Testis (tissue), 3 donors: ENCODE data around the gene RALB. TPM values are rescaled to one million over a fixed set of nuclear protein-coding genes. Genes with fewer than 3 reads are reported as not detected.

ENCODE experiments used
- DNase-seq: peaks from one replicate; pipeline ENCODE4 v3.0.0-alpha.2; 2019
- H3K27ac ChIP-seq, 2 donors: fragments of 200-600 bp; sonication (generic); one replicate each; pipeline ENCODE4 v1.5.1; 2019
- H3K27me3 ChIP-seq: fragments of 200-600 bp; sonication (generic); one replicate; pipeline ENCODE4 v1.5.1; 2019
- H3K36me3 ChIP-seq: fragments of 200-600 bp; sonication (generic); one replicate; pipeline ENCODE4 v1.5.1; 2017; ENCODE audit warnings: low read depth; ENCODE audit errors: missing control alignments
- H3K4me1 ChIP-seq: fragments of 200-600 bp; sonication (generic); one replicate; pipeline ENCODE4 v1.5.1; 2019
- H3K4me3 ChIP-seq, 2 donors: fragments of 200-600 bp; sonication (generic); one replicate each; pipeline ENCODE4 v1.5.1; 2017 to 2019
- H3K9me3 ChIP-seq: fragments of 200-600 bp; sonication (generic); one replicate; pipeline ENCODE4 v1.5.1; 2017
- POLR2A ChIP-seq: fragments of 450-650 bp; IDR thresholded peaks from one replicate; pipeline ENCODE4 v1.6.1; 2017; ENCODE audit warnings: antibody characterized with exemption, mild to moderate bottlenecking, moderate library complexity
- WGBS, 2 donors: methylation state at CpG; one replicate each; pipeline ENCODE4 v1.1.5; 2018; 5-methylcytosine and 5-hydroxymethylcytosine counted together
- intact Hi-C: fragments of 100-400 bp; cut with DNase I; formaldehyde crosslinking; loops from one replicate; pipeline ENCODE4 v1.15.1; 2023; ENCODE audit warnings: low total_unique reads
- polyA plus RNA-seq: library from polyadenylated mRNA; stranded (reverse); fragments of 350-450 nt; fragmentation: Illumina TruSeq; extraction: RNeasy Lipid Tissue Mini Kit (QIAGEN cat#74804); gene quantifications from one replicate; pipeline ENCODE4 v1.2.3, GENCODE V29; 2014; ENCODE audit warnings: low read depth, low replicate concordance; ENCODE audit not compliant: insufficient read depth
- total RNA-seq, 2 donors: library from RNA; depleted of rRNA; stranded (reverse); fragments of >200 nt; gene quantifications; one replicate each; pipeline ENCODE4 v1.2.3, GENCODE V29; 2016
- TF ChIP-seq, protein P1 (sequence below), 3 experiments: fragments of 450-650 bp in 2 of 3; fragments of 200-600 bp in 1 of 3; sonication (generic) in 1 of 3; IDR thresholded peaks; one replicate each; pipeline ENCODE4 v1.5.1; 2016 to 2019; ENCODE audit warnings: antibody characterized with exemption in 3 of 3, mild to moderate bottlenecking in 2 of 3, moderate library complexity in 1 of 3

RALB gene
- total and polyA plus RNA-seq, 3 donors from 2014 or later, result 69.9 to 91.6 (median 88.7) TPM

DNA sequence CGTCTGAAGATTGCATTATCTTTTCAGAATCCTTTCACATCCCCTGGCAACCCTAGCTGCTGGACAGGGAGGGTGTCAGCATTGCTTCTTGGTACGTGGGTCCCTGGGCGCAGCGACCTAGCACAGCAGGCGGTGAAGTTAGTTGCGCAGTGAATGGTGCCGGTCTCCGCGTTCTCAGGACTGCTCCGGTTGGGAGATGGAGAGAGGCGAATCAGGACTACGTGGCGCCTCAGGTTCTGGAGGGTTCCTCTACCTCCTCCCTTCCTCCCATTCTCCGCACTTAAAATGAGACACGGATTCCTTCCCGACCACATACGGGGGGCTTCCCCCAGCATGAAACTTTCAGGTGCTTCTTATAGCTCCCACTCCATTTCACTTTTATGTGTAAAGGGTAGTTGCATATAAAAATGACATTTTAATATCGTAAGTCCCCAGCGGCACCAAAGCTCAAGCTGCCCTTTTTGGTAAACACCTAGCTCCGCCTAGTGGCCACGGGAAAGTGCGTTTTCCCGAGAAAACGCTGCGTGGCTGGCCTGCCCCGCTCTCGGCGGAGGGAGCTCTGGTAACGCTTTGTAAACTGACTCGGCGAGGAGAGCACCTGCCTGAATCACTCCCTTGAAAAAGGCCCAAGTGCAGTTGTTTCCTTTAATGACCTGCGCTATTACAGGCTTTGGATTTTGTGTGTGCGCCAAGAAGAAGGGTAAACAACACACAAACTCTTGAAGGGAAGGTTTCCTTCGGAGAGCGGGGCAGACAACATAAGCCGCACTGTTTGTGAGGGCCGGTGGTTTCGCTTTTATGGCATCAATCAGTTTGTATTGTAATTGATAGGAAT lies 60.4 kb downstream of the RALB start:
- peak overlapping the region; percentile 41 to 44 for H3K4me3 ChIP-seq
- 2 to 3% methylated on average over 36 to 38 of the region's 38 CpGs for WGBS, 2 donors
- intact Hi-C loops, result no loop called here
- no peaks in the 10 kb centered on the region for H3K9me3 ChIP-seq
- DNase-seq, result peak; percentile 92
- H3K4me1 ChIP-seq, result peaks cover 9% of the 10 kb centered on the region
- peak overlapping the region; percentile 36 to 72 for H3K27ac ChIP-seq
- no peaks in the 10 kb centered on the region for H3K27me3 ChIP-seq
- TF ChIP-seq, protein P1, sequence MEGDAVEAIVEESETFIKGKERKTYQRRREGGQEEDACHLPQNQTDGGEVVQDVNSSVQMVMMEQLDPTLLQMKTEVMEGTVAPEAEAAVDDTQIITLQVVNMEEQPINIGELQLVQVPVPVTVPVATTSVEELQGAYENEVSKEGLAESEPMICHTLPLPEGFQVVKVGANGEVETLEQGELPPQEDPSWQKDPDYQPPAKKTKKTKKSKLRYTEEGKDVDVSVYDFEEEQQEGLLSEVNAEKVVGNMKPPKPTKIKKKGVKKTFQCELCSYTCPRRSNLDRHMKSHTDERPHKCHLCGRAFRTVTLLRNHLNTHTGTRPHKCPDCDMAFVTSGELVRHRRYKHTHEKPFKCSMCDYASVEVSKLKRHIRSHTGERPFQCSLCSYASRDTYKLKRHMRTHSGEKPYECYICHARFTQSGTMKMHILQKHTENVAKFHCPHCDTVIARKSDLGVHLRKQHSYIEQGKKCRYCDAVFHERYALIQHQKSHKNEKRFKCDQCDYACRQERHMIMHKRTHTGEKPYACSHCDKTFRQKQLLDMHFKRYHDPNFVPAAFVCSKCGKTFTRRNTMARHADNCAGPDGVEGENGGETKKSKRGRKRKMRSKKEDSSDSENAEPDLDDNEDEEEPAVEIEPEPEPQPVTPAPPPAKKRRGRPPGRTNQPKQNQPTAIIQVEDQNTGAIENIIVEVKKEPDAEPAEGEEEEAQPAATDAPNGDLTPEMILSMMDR (IDR thresholded peaks at IDR 0.05), result peak; percentile 86 to 94 (median 88)
- no peak for TF ChIP-seq POLR2A
- H3K36me3 ChIP-seq, result no peaks in the 10 kb centered on the region

DNA sequence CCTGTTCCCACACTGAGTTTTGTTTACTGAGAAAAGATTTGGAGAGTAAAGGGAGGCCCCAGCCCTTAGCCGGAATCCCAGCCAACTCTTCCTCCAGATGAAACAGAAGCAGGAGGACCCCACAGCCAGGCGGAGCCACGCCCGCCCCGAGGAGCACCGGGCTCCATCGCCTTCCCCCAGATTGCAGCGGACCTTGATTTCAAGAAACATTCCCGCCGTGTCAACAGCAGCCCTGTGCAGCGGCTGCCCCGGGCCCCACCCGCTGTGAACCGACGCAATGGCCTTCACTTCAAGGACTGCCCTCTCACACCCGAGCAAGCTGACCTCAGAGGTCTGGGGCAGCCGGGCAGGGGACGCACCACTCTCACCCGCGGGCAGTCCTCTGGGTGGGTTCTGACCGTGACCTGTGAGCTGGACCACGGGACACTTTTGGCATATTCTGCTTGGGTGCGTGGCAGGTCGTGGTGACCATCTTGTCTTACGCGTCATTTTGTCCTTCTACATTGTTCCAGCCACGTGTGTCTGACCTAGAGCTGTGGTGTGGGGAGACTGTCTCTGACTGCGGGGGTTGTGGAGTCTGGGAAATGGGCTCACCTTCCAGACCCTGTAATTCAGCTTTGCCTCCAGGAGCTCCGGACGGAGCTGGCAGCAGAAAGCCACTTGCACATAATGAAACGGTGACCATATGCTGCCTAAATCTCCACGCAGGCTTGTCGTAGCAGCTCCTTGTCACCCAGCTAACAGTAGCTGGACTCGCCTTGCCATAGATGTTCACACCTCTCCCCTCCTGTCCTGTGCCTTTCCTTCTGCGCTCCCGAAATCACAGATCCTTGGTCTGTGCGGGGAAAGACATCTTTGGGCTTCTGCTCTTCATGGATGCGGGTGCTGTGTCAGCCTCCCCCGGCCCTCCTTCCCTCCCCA lies 61.3 kb downstream of the RALB start:
- Histone ChIP-seq H3K4me3 (peak overlapping the region; percentile 41 to 44), H3K27ac (peak overlapping the region; percentile 36 to 72), H3K9me3 (no peaks in the 10 kb centered on the region), H3K36me3 (no peaks in the 10 kb centered on the region), H3K27me3 (no peaks in the 10 kb centered on the region), H3K4me1 (peaks cover 11% of the 10 kb centered on the region)
- WGBS, 2 donors, result 28 to 31% methylated on average over 23 to 39 of the region's 39 CpGs
- TF ChIP-seq POLR2A, result no peak
- TF ChIP-seq, protein P1 (IDR thresholded peaks at IDR 0.05), result no peak
- peak; percentile 45 for DNase-seq
- intact Hi-C loops, result no loop called here

DNA sequence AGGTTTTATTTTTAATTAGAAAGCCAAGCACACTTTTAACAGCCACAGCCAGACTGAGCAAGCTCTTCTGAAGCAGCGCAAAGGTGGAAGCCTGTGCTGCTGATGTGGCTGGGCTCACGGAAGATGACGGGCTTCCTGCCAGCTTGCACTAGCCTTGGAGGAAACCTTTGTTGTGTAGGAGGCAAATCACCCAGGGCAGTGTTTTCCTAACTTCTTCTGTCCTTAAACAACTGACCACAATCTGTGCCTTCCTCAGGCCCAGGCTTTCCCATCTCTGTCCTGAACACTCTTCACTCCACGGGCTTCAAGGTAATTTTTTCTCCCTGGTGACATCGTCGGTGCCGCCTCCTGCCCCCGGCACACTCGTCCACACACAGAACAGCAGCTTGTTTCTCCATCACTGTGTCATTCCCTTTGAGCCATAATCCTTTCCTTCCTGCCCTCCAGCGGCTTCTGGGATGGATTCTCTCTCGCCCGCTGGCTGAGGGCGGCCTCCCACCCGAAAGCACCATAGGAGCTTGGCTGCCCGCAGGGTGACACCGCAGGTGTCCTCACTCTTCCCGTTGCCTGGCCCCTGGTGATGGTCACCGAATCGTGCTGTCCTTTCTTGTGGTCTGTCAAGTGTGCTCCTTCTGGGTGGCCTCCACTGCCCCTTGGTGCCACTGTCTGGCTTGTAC lies 62.2 kb downstream of the RALB start:
- TF ChIP-seq, protein P1 (IDR thresholded peaks at IDR 0.05), result no peak
- TF ChIP-seq POLR2A, result no peak
- Histone ChIP-seq H3K27me3 (no peaks in the 10 kb centered on the region), H3K4me1 (peaks cover 16% of the 10 kb centered on the region), H3K36me3 (no peaks in the 10 kb centered on the region), H3K9me3 (no peaks in the 10 kb centered on the region), H3K4me3 (no peak overlapping the region), H3K27ac (no peak overlapping the region)
- WGBS, 2 donors, result 76 to 81% methylated on average over 19 of the region's 19 CpGs
- peak; percentile 55 for DNase-seq
- intact Hi-C loops, result no loop called here

DNA sequence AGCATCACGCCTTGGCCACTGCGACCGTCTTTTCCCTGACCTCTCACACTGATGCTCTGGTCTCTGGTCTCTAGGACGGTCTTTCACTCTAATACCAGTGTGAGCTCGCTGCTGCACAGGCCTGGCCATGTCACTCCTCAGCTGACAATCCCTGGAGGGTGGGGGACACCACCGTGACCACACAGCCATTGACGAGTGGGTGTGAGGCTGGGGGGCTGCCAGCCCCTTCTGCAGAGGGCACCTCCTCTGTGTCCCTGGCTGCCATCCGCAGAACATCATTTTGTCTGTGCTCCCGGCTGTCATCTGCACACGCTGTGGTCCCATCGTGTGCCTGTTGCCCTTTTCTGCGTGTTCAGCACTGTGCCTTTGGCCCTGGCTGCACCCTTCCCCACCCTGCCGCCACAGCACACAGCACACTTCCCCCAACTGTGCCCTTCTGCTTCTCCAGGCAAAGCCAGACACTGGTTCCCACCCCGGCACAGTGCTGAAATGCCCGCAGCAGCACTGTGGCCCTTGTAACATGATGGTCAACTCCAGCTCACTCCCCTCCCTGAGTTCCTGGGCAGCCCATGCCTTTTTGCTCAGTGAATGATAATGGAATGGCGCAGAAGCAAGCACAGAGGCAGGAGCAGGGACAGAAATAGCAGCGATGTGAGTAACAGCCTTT lies 62.8 kb downstream of the RALB start:
- Histone ChIP-seq H3K27ac (no peak overlapping the region), H3K27me3 (no peaks in the 10 kb centered on the region), H3K4me3 (no peak overlapping the region), H3K9me3 (no peaks in the 10 kb centered on the region), H3K36me3 (no peaks in the 10 kb centered on the region), H3K4me1 (peaks cover 16% of the 10 kb centered on the region)
- 87 to 95% methylated on average over 16 to 17 of the region's 17 CpGs for WGBS, 2 donors
- DNase-seq, result no peak
- no peak for TF ChIP-seq POLR2A
- TF ChIP-seq, protein P1 (IDR thresholded peaks at IDR 0.05), result no peak
- intact Hi-C loops, result no loop called here
